HepG2 (cell line): ENCODE results near the gene MYH15. TPM values are rescaled to one million over a fixed set of nuclear protein-coding genes. Genes with fewer than 3 reads are reported as not detected.

Experiments used
- ATAC-seq: fragments of 200-7000 bp; cut with Tn5 transposase; 3 replicates; pipeline ENCODE4 v1.9.1; 2020; ENCODE audit warnings: mild to moderate bottlenecking, moderate library complexity
- BruUV-seq: library from RNA; stranded (reverse); fragments of 400-500 nt; replicated peaks from 2 replicates; lab custom pipeline; 2021; lab: Mats Ljungman, UMichigan
- CTCF ChIA-PET: fragments of 300-600 bp; formaldehyde crosslinking; extraction: SDS; loops from one replicate; lab custom pipeline; 2021; ENCODE audit warnings: low total read pairs, inconsistent platforms, low intra/inter-chr PET ratio; lab: Yijun Ruan, JAX
- POLR2A ChIA-PET: fragments of 350-600 bp; sonication (Branson Sonifier 250); formaldehyde crosslinking; loops from one replicate; lab custom pipeline; 2020; ENCODE audit warnings: antibody characterized with exemption, inconsistent platforms; lab: Yijun Ruan, JAX
- DNase-seq: peaks from one replicate; pipeline ENCODE4 v3.0.0-alpha.2; 2015; ENCODE audit warnings: low spot score
- FAIRE-seq: peaks from 3 replicates; lab custom pipeline; 2011; peaks lifted over from hg19 to GRCh38; lab: Jason Lieb, UNC
- H2AFZ ChIP-seq: one replicate; pipeline ENCODE4 v1.6.1; 2011; ENCODE audit warnings: low read length, inconsistent platforms
- H3K27ac ChIP-seq: fragments of 300-600 bp; 3 replicates; pipeline ENCODE4 v1.8.0; 2011; ENCODE audit warnings: mixed run types, mild to moderate bottlenecking, mixed read lengths, low read length, inconsistent platforms; ENCODE audit not compliant: insufficient read depth; ENCODE audit errors: extremely low read length
- H3K27me3 ChIP-seq, 2 experiments: fragments of 200-600 bp in 1 of 2; 2 replicates in 1 of 2; 3 replicates in 1 of 2; pipeline versions ENCODE4 v1.6.0 to v1.8.0; 2011; ENCODE audit warnings: low read length in 2 of 2, mild to moderate bottlenecking in 2 of 2, moderate library complexity in 2 of 2, inconsistent platforms in 1 of 2; ENCODE audit not compliant: insufficient read depth in 2 of 2, control insufficient read depth in 1 of 2
- H3K36me3 ChIP-seq, 2 experiments: fragments of 200-600 bp in 1 of 2; replicated peaks in 1 of 2; 2 replicates in 1 of 2; 3 replicates in 1 of 2; pipeline versions ENCODE4 v1.5.1 to v1.8.0; 2011; ENCODE audit warnings: low read length in 2 of 2, inconsistent platforms in 1 of 2; ENCODE audit not compliant: insufficient read depth in 2 of 2, control insufficient read depth in 1 of 2
- H3K4me1 ChIP-seq: 2 replicates; pipeline ENCODE4 v1.5.1; 2012; ENCODE audit warnings: low read length, inconsistent platforms; ENCODE audit not compliant: insufficient read depth
- H3K4me2 ChIP-seq: 2 replicates; pipeline ENCODE4 v1.6.0; 2011; ENCODE audit warnings: low read depth, low read length, inconsistent platforms
- H3K4me3 ChIP-seq, 3 experiments: fragments of 200-600 bp in 1 of 3; sonication (generic), shearing (Covaris generic) in 1 of 3; replicated peaks in 1 of 3; 2 replicates each; pipeline ENCODE4 v1.5.1; 2011 to 2016; ENCODE audit warnings: low read length in 3 of 3, inconsistent platforms in 2 of 3, low read depth in 2 of 3, mild to moderate bottlenecking in 2 of 3, control low read depth in 1 of 3, mixed read lengths in 1 of 3; ENCODE audit not compliant: insufficient read depth in 1 of 3
- H3K79me2 ChIP-seq: one replicate; pipeline ENCODE4 v1.6.1; 2011; ENCODE audit warnings: low read length, inconsistent platforms; ENCODE audit not compliant: insufficient read depth
- H3K9ac ChIP-seq: 2 replicates; pipeline ENCODE4 v1.6.0; 2011; ENCODE audit warnings: mild to moderate bottlenecking, low read depth, low read length, inconsistent platforms; ENCODE audit not compliant: insufficient read depth
- H3K9me3 ChIP-seq: 2 replicates; pipeline ENCODE4 v1.5.1; 2012; ENCODE audit warnings: mild to moderate bottlenecking, low read length
- H4K20me1 ChIP-seq: 2 replicates; pipeline ENCODE4 v1.6.0; 2011; ENCODE audit warnings: inconsistent platforms, mild to moderate bottlenecking, low read length, moderate library complexity; ENCODE audit not compliant: insufficient read depth
- AKAP8 ChIP-seq: sonication (generic); formaldehyde crosslinking; IDR thresholded peaks from 2 replicates; pipeline ENCODE4 v1.5.1; 2020; ENCODE audit warnings: mild to moderate bottlenecking, missing genetic modification reagents
- CSRNP1 ChIP-seq: sonication (generic); formaldehyde crosslinking; IDR thresholded peaks from 2 replicates; pipeline ENCODE4 v1.8.1; 2023; ENCODE audit warnings: mild to moderate bottlenecking, missing genetic modification reagents
- CTCF ChIP-seq: sonication (generic); formaldehyde crosslinking; IDR thresholded peaks from 2 replicates; pipeline ENCODE4 v1.5.0; 2020; ENCODE audit warnings: mild to moderate bottlenecking, missing genetic modification reagents, moderate library complexity
- NFIB ChIP-seq: sonication (generic); formaldehyde crosslinking; IDR thresholded peaks from 2 replicates; pipeline ENCODE4 v1.9.0; 2021; ENCODE audit warnings: missing genetic modification reagents, mild to moderate bottlenecking, borderline replicate concordance
- SNAPC5 ChIP-seq: sonication (generic); formaldehyde crosslinking; IDR thresholded peaks from 2 replicates; pipeline ENCODE4 v1.8.1; 2023; ENCODE audit warnings: mild to moderate bottlenecking, missing genetic modification reagents, borderline replicate concordance
- ZNF382 ChIP-seq: sonication (generic); formaldehyde crosslinking; IDR thresholded peaks from 2 replicates; pipeline ENCODE4 v1.5.0; 2020; ENCODE audit warnings: missing genetic modification reagents, mild to moderate bottlenecking, borderline replicate concordance
- ZSCAN21 ChIP-seq: sonication (generic); formaldehyde crosslinking; IDR thresholded peaks from 2 replicates; pipeline ENCODE4 v1.8.0; 2022; ENCODE audit warnings: mild to moderate bottlenecking, missing genetic modification reagents, moderate library complexity, borderline replicate concordance
- WGBS: methylation state at CpG from one replicate; pipeline ENCODE4 v1.1.6; 2017; ENCODE audit warnings: low lambda C conversion rate; 5-methylcytosine and 5-hydroxymethylcytosine counted together
- in situ Hi-C: cut with HindIII; loops from 2 replicates; pipeline ENCODE4 v1.10.0; 2017; ENCODE audit warnings: low pct_unique_long_range_greater_than_20kb; ENCODE audit not compliant: extremely low pct_ligation_motif_present
- intact Hi-C: fragments of 100-400 bp; cut with micrococcal nuclease; formaldehyde crosslinking; loops from one replicate; pipeline ENCODE4 v1.10.0; 2022; ENCODE audit not compliant: unreplicated experiment
- polyA plus RNA-seq, 8 experiments: library from polyadenylated mRNA; depleted of rRNA in 3 of 8; stranded (reverse) in 7 of 8; unstranded in 1 of 8; fragments of >200 nt; fragmentation: Illumina TruSeq in 4 of 8; extraction: Trizol in 4 of 8; gene quantifications; 2 replicates each; pipeline versions ENCODE4 v1.2.1 to v1.2.3, GENCODE V29; 2011 to 2016; ENCODE audit warnings: low read depth in 4 of 8, missing spikeins in 1 of 8, mixed read lengths in 1 of 8; ENCODE audit not compliant: insufficient read depth in 1 of 8
- total RNA-seq, 5 experiments: library from RNA; depleted of rRNA; stranded (reverse); fragments of >200 nt; fragmentation: Illumina TruSeq; extraction: Trizol; gene quantifications; 2 replicates each; pipeline ENCODE4 v1.2.3, GENCODE V29; 2016; ENCODE audit warnings: low read depth in 1 of 5

MYH15 gene
- total and polyA plus RNA-seq, 2 of the 13 experiments (the other 11 are each of a cell fraction or from before 2014, with no cell fraction given), result 0.03 to 0.09 TPM

- Histone ChIP-seq H3K4me1 (no peaks in the 10 kb centered on the region), H3K4me2 (no peak overlapping the region), H3K79me2 (no peaks in the 10 kb centered on the region), H3K36me3 (no peaks in the 10 kb centered on the region), H3K27me3 (no peaks in the 10 kb centered on the region; a peak in 1 of 5 replicates), H3K9ac (no peak overlapping the region), H3K9me3 (no peaks in the 10 kb centered on the region), H4K20me1 (no peaks in the 10 kb centered on the region), H2AFZ (no peak overlapping the region), H3K4me3 (no peak overlapping the region), H3K27ac (no peak overlapping the region)
- in situ Hi-C loops, result no loop called here
- FAIRE-seq, result no peak
- intact Hi-C loops, result loop anchor here (10.0 kb wide), 1 partner anchor 377 kb away; the partner anchor contains the start of gene CD47
- WGBS, result 24% methylated on average over 5 of the region's 5 CpGs
- BruUV-seq, result no TSS peak
- POLR2A ChIA-PET, result no interaction called here
- CTCF ChIA-PET, result no interaction called here
- ATAC-seq, result no peak
- TF ChIP-seq ZNF382 (CRISPR knock-in tag) (no peak), SNAPC5 (CRISPR knock-in tag) (no peak), AKAP8 (CRISPR knock-in tag) (no peak), NFIB (CRISPR knock-in tag) (no peak), ZSCAN21 (CRISPR knock-in tag) (no peak), CTCF (CRISPR knock-in tag) (no peak), CSRNP1 (no peak)
- TF ChIP-seq, all 625 proteins: peak for 0
- no peak for DNase-seq
Measured at GRCh38 chr3:108472001-108472591, 38.3 kb downstream of the MYH15 start.
